Measurements from ENCODE around the gene BFSP2.
"Not testable (repeated sequence)": the region's sequence is repeated elsewhere in the genome, so short reads cannot be mapped to it uniquely, and the experiment has no call there.

The BFSP2 gene

DNA sequence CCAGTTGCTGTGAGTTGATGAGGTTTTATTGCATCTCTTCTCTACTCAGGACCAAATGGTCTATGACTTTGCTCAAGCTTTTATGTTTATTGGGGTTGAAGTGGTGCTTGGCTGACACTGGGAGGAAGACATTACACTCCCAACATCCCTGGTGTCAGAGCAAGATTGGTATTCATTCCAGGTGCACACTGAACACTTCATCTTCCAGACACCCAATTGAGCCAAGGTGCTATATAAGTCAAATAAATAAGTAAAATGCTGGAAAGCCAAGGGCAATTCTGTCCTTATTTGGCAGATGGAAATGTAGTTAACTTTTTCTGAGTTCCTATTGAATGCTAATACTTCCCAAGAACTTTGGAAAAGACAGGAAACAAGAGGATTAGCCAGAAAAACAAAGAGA lies 120.4 kb downstream of the BFSP2 start:
- DNase-seq (ENCODE audit: low read depth in 2 of 2) = no peak

GRCh38 chr3:133520938-133521337 lies 121.1 kb downstream of the BFSP2 start:
- not testable (repeated sequence) for DNase-seq (ENCODE audit: low read depth in 2 of 2)

- no peak for DNase-seq (ENCODE audit: low read depth in 2 of 2)
These were observed 122.1 kb downstream of the BFSP2 start for GRCh38 chr3:133521946-133522345.

- not testable (repeated sequence) for DNase-seq (ENCODE audit: low read depth in 2 of 2)
These were observed 123.9 kb downstream of the BFSP2 start for GRCh38 chr3:133523758-133524157.
